Gastroesophageal sphincter (tissue), 4 donors: ENCODE results near the gene PFKFB2. TPM values are rescaled to one million over a fixed set of nuclear protein-coding genes. Genes with fewer than 3 reads are reported as not detected.

ENCODE experiments used
- ATAC-seq: fragments of 150-250 bp; one replicate; pipeline ENCODE4 v1.9.1; 2016; ENCODE audit warnings: mild to moderate bottlenecking, moderate library complexity
- H3K27ac ChIP-seq, 4 donors: fragments of 200-600 bp; sonication (generic) in 3 of 4; 1 replicate in 3 of 4; 2 replicates in 1 of 4; pipeline ENCODE4 v1.5.1; 2016 to 2019
- H3K27me3 ChIP-seq: fragments of 200-600 bp; sonication (generic); one replicate; pipeline ENCODE4 v1.5.1; 2019
- H3K36me3 ChIP-seq, 2 donors: fragments of 200-600 bp; sonication (generic); one replicate each; pipeline ENCODE4 v1.5.1; 2019; ENCODE audit warnings: control low read depth in 1 of 2
- H3K4me1 ChIP-seq, 3 donors: fragments of 200-600 bp; sonication (generic); 1 replicate in 2 of 3; 2 replicates in 1 of 3; pipeline ENCODE4 v1.5.1; 2016 to 2019; ENCODE audit warnings: control low read depth in 2 of 3
- H3K4me3 ChIP-seq, 2 donors: fragments of 200-600 bp; sonication (generic); one replicate each; pipeline ENCODE4 v1.5.1; 2019; ENCODE audit warnings: mild to moderate bottlenecking in 1 of 2, moderate library complexity in 1 of 2
- H3K9me3 ChIP-seq, 3 donors: fragments of 200-600 bp; sonication (generic); one replicate each; pipeline ENCODE4 v1.5.1; 2017 to 2019; ENCODE audit warnings: control low read depth in 2 of 3
- CTCF ChIP-seq, 4 experiments: fragments of 200-600 bp in 2 of 4; fragments of 450-650 bp in 2 of 4; sonication (generic) in 1 of 4; IDR thresholded peaks; one replicate each; pipeline ENCODE4 v1.5.1; 2017 to 2019; ENCODE audit warnings: antibody characterized with exemption in 4 of 4, mild to moderate bottlenecking in 2 of 4, moderate library complexity in 2 of 4
- EP300 ChIP-seq: sonication (generic); formaldehyde crosslinking; IDR thresholded peaks from one replicate; pipeline ENCODE4 v1.6.1; 2017; ENCODE audit warnings: antibody characterized with exemption, mild to moderate bottlenecking
- POLR2A ChIP-seq, 2 donors: fragments of 450-650 bp; IDR thresholded peaks; one replicate each; pipeline ENCODE4 v1.6.1; 2017; ENCODE audit warnings: antibody characterized with exemption in 2 of 2, mild to moderate bottlenecking in 2 of 2, moderate library complexity in 1 of 2
- POLR2AphosphoS5 ChIP-seq: sonication (generic); formaldehyde crosslinking; IDR thresholded peaks from one replicate; pipeline ENCODE4 v1.6.1; 2017; ENCODE audit warnings: antibody characterized with exemption
- WGBS, 2 donors: methylation state at CpG; one replicate each; pipeline ENCODE4 v1.1.5; 2018; ENCODE audit warnings: low coverage in 1 of 2; 5-methylcytosine and 5-hydroxymethylcytosine counted together
- total RNA-seq, 4 donors: library from RNA; depleted of rRNA; stranded (reverse); fragments of >200 nt; gene quantifications; one replicate each; pipeline ENCODE4 v1.1.0, GENCODE V29; 2016

The PFKFB2 gene
- total RNA-seq, 4 donors from 2014 or later, result 3.4 to 6.7 (median 5.3) TPM

- Histone ChIP-seq H3K4me1 (peaks cover 0 to 70% (median 15%) of the 10 kb centered on the region in 3 donors), H3K27me3 (no peaks in the 10 kb centered on the region), H3K4me3 (peak overlapping the region; percentile 86 to 100), H3K36me3 (peaks cover 0 to 17% of the 10 kb centered on the region in 2 donors), H3K27ac (peak overlapping the region; percentile 83 to 94 (median 88)), H3K9me3 (no peaks in the 10 kb centered on the region)
- WGBS, 2 donors, result 0 to 1% methylated on average over 4 to 30 of the region's 47 CpGs
- peak; percentile 64 for ATAC-seq
- TF ChIP-seq CTCF (IDR thresholded peaks at IDR 0.05) (peak in 1 of 4 experiments; percentile 40), POLR2AphosphoS5 (peak; percentile 27), EP300 (no peak)
Measured at GRCh38 chr1:207050480-207051190, 2.4 kb upstream of the PFKFB2 start.

- Histone ChIP-seq H3K36me3 (peaks cover 0 to 22% of the 10 kb centered on the region in 2 donors), H3K9me3 (no peaks in the 10 kb centered on the region), H3K27me3 (no peaks in the 10 kb centered on the region), H3K4me1 (peaks cover 0 to 63% (median 14%) of the 10 kb centered on the region in 3 donors), H3K27ac (peak within 1 kb of the TSS; percentile 83 to 94 (median 88)), H3K4me3 (peak within 1 kb of the TSS; percentile 86 to 100)
- ATAC-seq, result no peak
- TF ChIP-seq EP300 (no peak), POLR2AphosphoS5 (no peak), CTCF (IDR thresholded peaks at IDR 0.05) (no peak), POLR2A (IDR thresholded peaks at IDR 0.05) (no peak)
- WGBS, 2 donors, result 36 to 59% methylated on average over 6 to 15 of the region's 15 CpGs
Measured at GRCh38 chr1:207051191-207051943, 1.7 kb upstream of the PFKFB2 start, which contains the start of gene YOD1. Gene YOD1 (minus strand): TSS chr1:207051208. CDS start chr1:207051030, 178 bp downstream.

- WGBS, 2 donors, result 11 to 44% methylated on average over 1 to 2 of the region's 2 CpGs
- TF ChIP-seq EP300, result no peak
- no peak for TF ChIP-seq POLR2AphosphoS5
- no peak for TF ChIP-seq POLR2A (IDR thresholded peaks at IDR 0.05)
- TF ChIP-seq CTCF (IDR thresholded peaks at IDR 0.05), result no peak
- Histone ChIP-seq H3K4me1 (peaks cover 0 to 31% (median 11%) of the 10 kb centered on the region in 3 donors), H3K9me3 (no peaks in the 10 kb centered on the region), H3K27ac (peak overlapping the region in 2 of 4 donors; percentile 94 to 98), H3K4me3 (no peak overlapping the region), H3K36me3 (peaks cover 0 to 12% of the 10 kb centered on the region in 2 donors), H3K27me3 (no peaks in the 10 kb centered on the region)
- ATAC-seq, result no peak
Measured at GRCh38 chr1:207054491-207054890, 1.4 kb downstream of the PFKFB2 start.

- no peaks in the 10 kb centered on the region for H3K9me3 ChIP-seq
- peaks cover 0 to 28% (median 10%) of the 10 kb centered on the region in 3 donors for H3K4me1 ChIP-seq
- TF ChIP-seq EP300 (no peak), POLR2AphosphoS5 (no peak), CTCF (IDR thresholded peaks at IDR 0.05) (no peak), POLR2A (IDR thresholded peaks at IDR 0.05) (no peak)
- H3K27me3 ChIP-seq, result no peaks in the 10 kb centered on the region
- WGBS, 2 donors, result 71 to 73% methylated on average over 3 of the region's 3 CpGs
- no peak overlapping the region for H3K4me3 ChIP-seq
- H3K27ac ChIP-seq, result no peak overlapping the region
- ATAC-seq, result no peak
- H3K36me3 ChIP-seq, result peaks cover 0 to 21% of the 10 kb centered on the region in 2 donors
Measured at GRCh38 chr1:207055386-207056001, 2.4 kb downstream of the PFKFB2 start.
